ENCODE data around the gene STARD10.

- TF ChIP-seq PHF8 (IDR thresholded peaks at IDR 0.05; ENCODE audit: borderline replicate concordance, low read depth) (no peak), RFX5 (IDR thresholded peaks at IDR 0.05) (no peak)
These were observed 15.0 kb downstream of the STARD10 start for GRCh38 chr11:72778535-72779494.
